ENCODE data around the gene FLNB.

- TF ChIP-seq TAF1 (IDR thresholded peaks at IDR 0.05; ENCODE audit: low read depth) = no peak
- no peak for TF ChIP-seq MAX (IDR thresholded peaks at IDR 0.05)
- TF ChIP-seq EGR1 (IDR thresholded peaks at IDR 0.05) = no peak
- TF ChIP-seq YY1 (IDR thresholded peaks at IDR 0.05; ENCODE audit: low read depth) = no peak
- TF ChIP-seq USF1 (IDR thresholded peaks at IDR 0.05) = no peak
- TF ChIP-seq CREB1 (IDR thresholded peaks at IDR 0.05; ENCODE audit: low read depth) = no peak
Measured at GRCh38 chr3:58180099-58180880, 172.1 kb downstream of the FLNB start.

Measured in Ishikawa (cell line).